Body of pancreas (tissue), 4 donors: ENCODE results near the gene FGR. TPM values are rescaled to one million over a fixed set of nuclear protein-coding genes. Genes with fewer than 3 reads are reported as not detected.

Experiments used
- ATAC-seq: fragments of 150-250 bp; one replicate; pipeline ENCODE4 v1.9.1; 2016
- DNase-seq, 4 donors: peaks; one replicate each; pipeline ENCODE4 v3.0.0-alpha.2; 2019
- H3K27ac ChIP-seq, 4 donors: fragments of 200-600 bp; sonication (generic); 1 replicate in 3 of 4; 2 replicates in 1 of 4; pipeline versions ENCODE4 v1.5.1 to v1.6.1; 2016 to 2019; ENCODE audit warnings: mild to moderate bottlenecking in 1 of 4, mixed read lengths in 1 of 4, moderate library complexity in 1 of 4
- H3K27me3 ChIP-seq, 2 donors: fragments of 200-600 bp; sonication (generic); one replicate each; pipeline ENCODE4 v1.6.0; 2016; ENCODE audit warnings: mild to moderate bottlenecking in 1 of 2
- H3K36me3 ChIP-seq, 2 donors: fragments of 200-600 bp; sonication (generic); replicated peaks in 1 of 2; 2 replicates each; pipeline ENCODE4 v1.5.1; 2016; ENCODE audit warnings: low read depth in 2 of 2; ENCODE audit not compliant: insufficient read depth in 1 of 2
- H3K4me1 ChIP-seq: fragments of 200-600 bp; sonication (generic); one replicate; pipeline ENCODE4 v1.6.0; 2016
- H3K4me3 ChIP-seq, 2 donors: fragments of 200-600 bp; sonication (generic); 1 replicate in 1 of 2; 2 replicates in 1 of 2; pipeline ENCODE4 v1.5.1; 2016 to 2019
- H3K9me3 ChIP-seq, 3 donors: fragments of 200-600 bp; sonication (generic); 1 replicate in 2 of 3; 2 replicates in 1 of 3; pipeline ENCODE4 v1.5.1; 2016
- CTCF ChIP-seq, 7 experiments: fragments of 450-650 bp in 4 of 7; fragments of 200-600 bp in 3 of 7; sonication (generic) in 3 of 7; IDR thresholded peaks; one replicate each; pipeline ENCODE4 v1.5.1; 2016 to 2019; ENCODE audit warnings: antibody characterized with exemption in 7 of 7
- POLR2A ChIP-seq, 3 donors: fragments of 450-650 bp; IDR thresholded peaks; one replicate each; pipeline ENCODE4 v1.6.1; 2016; ENCODE audit warnings: antibody characterized with exemption in 3 of 3, mild to moderate bottlenecking in 2 of 3
- WGBS, 2 donors: methylation state at CpG; one replicate each; pipeline ENCODE4 v1.1.5; 2017; 5-methylcytosine and 5-hydroxymethylcytosine counted together
- intact Hi-C: fragments of 100-400 bp; cut with DNase I; formaldehyde crosslinking; loops from one replicate; pipeline ENCODE4 v1.15.1; 2023
- total RNA-seq, 2 donors: library from RNA; depleted of rRNA; stranded (reverse); fragments of >200 nt; gene quantifications; one replicate each; pipeline ENCODE4 v1.1.0, GENCODE V29; 2016

Gene FGR
- total RNA-seq, 2 donors from 2014 or later, result 3.0 to 5.4 TPM

- intact Hi-C loops, result no loop called here
- Histone ChIP-seq H3K27me3 (no peaks in the 10 kb centered on the region), H3K4me3 (no peak overlapping the region), H3K9me3 (no peaks in the 10 kb centered on the region), H3K4me1 (peaks cover 24% of the 10 kb centered on the region), H3K36me3 (no peaks in the 10 kb centered on the region), H3K27ac (no peak overlapping the region)
- WGBS, 2 donors, result 8 to 12% methylated on average over 30 to 36 of the region's 36 CpGs
- peak; percentile 53 for ATAC-seq
- TF ChIP-seq CTCF (IDR thresholded peaks at IDR 0.05) (peak; percentile 71 to 91 (median 78)), POLR2A (IDR thresholded peaks at IDR 0.05) (no peak)
- peak; percentile 78 to 86 (median 82) for DNase-seq
Observed at GRCh38 chr1:27668808-27669723, 34.1 kb upstream of the FGR start.

- intact Hi-C loops, result no loop called here
- DNase-seq (no peak), ATAC-seq (no peak)
- H3K36me3 ChIP-seq, result no peaks in the 10 kb centered on the region
- 68 to 72% methylated on average over 25 to 40 of the region's 42 CpGs for WGBS, 2 donors
- no peak overlapping the region for H3K4me3 ChIP-seq
- no peaks in the 10 kb centered on the region for H3K9me3 ChIP-seq
- TF ChIP-seq CTCF (IDR thresholded peaks at IDR 0.05), result no peak
- TF ChIP-seq POLR2A (IDR thresholded peaks at IDR 0.05), result no peak
- H3K27me3 ChIP-seq, result no peaks in the 10 kb centered on the region
- H3K4me1 ChIP-seq, result peaks cover 24% of the 10 kb centered on the region
- no peak overlapping the region for H3K27ac ChIP-seq
Observed at GRCh38 chr1:27668121-27668807, 33.3 kb upstream of the FGR start.

- Histone ChIP-seq H3K9me3 (no peaks in the 10 kb centered on the region), H3K4me3 (no peak overlapping the region), H3K27ac (no peak overlapping the region), H3K36me3 (no peaks in the 10 kb centered on the region), H3K27me3 (no peaks in the 10 kb centered on the region), H3K4me1 (peaks cover 14% of the 10 kb centered on the region)
- TF ChIP-seq CTCF (IDR thresholded peaks at IDR 0.05) (no peak), POLR2A (IDR thresholded peaks at IDR 0.05) (no peak)
- WGBS, 2 donors, result 50 to 79% methylated on average over 6 of the region's 6 CpGs
- no peak for ATAC-seq
- DNase-seq, result no peak
- intact Hi-C loops, result no loop called here
Observed at GRCh38 chr1:27666791-27667254, 31.8 kb upstream of the FGR start.

- TF ChIP-seq CTCF (IDR thresholded peaks at IDR 0.05), result no peak
- no peak for TF ChIP-seq POLR2A (IDR thresholded peaks at IDR 0.05)
- intact Hi-C loops, result no loop called here
- Histone ChIP-seq H3K27me3 (no peaks in the 10 kb centered on the region), H3K36me3 (no peaks in the 10 kb centered on the region), H3K4me1 (peaks cover 9% of the 10 kb centered on the region), H3K9me3 (no peaks in the 10 kb centered on the region), H3K27ac (no peak overlapping the region), H3K4me3 (no peak overlapping the region)
- WGBS, 2 donors, result 74 to 80% methylated on average over 4 of the region's 4 CpGs
- no peak for ATAC-seq
- no peak for DNase-seq
Observed at GRCh38 chr1:27666294-27666693, 31.3 kb upstream of the FGR start.
